GM18861 (cell line): ENCODE results near the gene TASL.
"Not testable (repeated sequence)": the region's sequence is repeated elsewhere in the genome, so short reads cannot be mapped to it uniquely, and the experiment has no call there.

ENCODE experiments used
- ATAC-seq: cut with Tn5 transposase; IDR thresholded peaks from one replicate; pipeline ENCODE4 v1.9.1; 2021; ENCODE audit not compliant: unreplicated experiment

TASL gene, protein sequence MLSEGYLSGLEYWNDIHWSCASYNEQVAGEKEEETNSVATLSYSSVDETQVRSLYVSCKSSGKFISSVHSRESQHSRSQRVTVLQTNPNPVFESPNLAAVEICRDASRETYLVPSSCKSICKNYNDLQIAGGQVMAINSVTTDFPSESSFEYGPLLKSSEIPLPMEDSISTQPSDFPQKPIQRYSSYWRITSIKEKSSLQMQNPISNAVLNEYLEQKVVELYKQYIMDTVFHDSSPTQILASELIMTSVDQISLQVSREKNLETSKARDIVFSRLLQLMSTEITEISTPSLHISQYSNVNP

DNA sequence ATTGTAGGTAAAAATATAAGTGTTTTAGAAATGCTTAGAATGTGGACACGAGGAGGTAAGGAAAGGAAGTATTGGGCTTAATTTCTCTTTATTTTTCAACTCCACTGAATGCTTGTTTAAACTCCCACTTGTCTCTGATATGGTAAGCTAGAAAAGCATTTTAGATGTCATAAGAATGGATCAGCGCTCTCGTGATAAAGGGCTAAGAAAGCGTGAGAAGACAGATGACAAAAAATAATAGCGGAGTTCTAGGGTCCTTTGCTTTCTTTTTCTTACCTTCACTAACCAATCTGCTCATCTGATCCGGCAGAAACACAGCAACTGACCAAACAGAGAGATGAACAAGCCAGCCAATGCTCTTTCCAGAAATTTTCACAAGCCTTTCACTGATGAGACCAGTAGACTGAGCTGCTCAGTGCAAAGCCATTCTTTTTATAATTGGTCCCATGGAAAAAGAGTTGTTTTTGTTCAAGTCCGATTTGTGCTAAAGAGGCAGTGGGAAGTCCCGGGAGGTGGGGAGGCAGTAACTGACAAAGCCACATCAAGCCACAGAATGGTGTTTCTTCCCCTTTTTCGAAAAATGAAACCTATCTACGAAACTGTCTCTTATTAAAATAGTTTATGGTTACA is at the start of gene TASL:
TASL (minus strand) TSS at position 405 of the 630 bp plus-strand sequence. CDS start 17,411 bp downstream, outside the sequence.
- peak; percentile 87 for ATAC-seq

DNA sequence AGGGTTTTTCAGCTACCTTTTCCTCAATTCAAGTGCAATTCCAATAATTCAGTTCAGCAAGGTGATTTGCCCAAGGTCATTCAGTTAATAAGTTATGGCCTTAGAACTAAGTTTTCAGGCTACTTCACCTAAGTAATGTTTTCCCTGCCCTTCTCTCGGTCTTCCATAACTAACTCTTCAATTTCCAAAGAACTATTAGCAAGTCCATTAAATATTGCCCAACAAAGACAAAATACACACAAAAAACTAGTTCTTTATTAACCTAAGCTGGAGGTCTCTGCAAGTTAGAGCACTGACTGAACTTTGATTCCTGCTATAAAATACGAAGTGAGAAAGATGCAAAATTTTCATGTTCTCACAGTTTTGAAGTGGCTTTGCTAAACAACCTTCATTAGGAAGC is 48.8 kb upstream of the TASL start:
- ATAC-seq = no peak

DNA sequence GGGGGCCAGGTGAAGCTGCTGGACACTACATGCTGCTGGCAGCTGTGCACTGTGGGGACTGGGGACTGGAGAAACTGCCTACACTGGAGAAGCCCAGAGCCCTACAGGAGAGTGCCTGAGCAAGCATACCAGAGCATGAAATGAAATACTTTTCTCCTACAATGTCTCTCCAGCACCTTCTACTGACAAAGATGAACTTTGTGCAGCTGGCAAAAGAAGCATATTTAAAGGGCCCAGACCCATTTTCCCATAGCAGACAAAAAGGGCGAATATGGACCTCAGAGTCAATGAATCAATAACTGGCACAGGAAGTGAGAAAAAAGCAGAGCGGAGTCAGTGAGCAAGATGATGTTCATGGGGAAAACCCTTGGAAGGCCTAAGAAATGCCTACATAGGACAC is 44.8 kb upstream of the TASL start:
- ATAC-seq = no peak

DNA sequence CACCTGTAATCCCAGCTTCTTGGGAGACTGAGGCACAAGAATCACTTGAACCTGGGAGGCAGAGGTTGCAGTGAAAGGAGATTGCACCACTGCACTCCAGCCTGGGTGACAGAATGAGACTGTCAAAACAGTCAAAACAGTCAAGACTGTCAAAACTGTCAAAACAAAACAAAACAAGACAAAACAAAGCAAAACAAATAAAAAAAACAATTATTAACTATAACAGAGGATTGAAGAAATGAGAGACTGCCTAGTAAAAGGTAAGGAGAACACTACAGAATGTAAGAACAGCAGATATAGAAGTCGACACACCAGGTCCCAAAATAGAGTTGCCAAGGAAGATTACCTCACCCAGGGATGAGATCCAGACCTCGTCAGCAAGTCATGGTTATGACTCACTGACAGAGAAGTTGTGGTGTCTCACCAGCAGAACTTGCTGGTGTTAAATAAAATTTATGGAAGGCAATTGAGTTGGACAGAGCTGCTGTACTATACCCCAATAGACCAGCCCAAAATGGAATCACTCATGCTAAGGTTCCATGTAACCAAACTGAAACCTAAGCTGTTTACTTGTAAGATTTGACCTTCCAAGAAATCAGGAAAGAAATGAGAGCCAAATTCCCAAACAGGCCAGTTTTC is 43.5 kb upstream of the TASL start:
- no peak for ATAC-seq

- no peak for ATAC-seq
Observed at GRCh38 chrX:30620125-30620524, 42.6 kb upstream of the TASL start.

DNA sequence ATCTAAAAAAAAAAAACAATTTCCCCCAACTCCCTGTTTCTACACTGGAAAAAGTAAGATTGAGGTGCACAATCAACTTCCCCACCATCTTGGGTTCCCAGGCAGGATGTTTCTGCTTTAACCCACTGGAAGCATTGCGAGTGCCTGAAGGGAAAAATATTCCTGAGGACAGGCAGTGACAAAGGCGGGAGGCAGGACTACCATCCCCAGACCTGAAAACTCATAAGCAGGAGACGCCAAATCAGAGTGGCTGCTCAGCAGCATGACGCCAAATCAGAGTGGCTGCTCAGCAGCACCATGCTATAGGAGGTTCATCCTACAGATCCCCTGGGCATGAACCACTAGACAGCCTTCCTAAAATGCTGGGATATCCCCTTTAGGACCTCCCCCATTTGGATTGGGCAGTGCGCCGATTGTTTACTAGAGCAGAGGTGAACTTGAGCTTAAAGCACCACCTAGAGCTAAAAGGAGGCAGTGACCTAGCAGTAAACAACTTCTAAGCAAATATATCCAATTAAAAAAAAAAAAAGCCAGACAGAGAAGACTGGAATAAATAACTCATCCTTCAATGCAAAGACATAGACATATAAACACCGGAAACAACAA is 40.7 kb upstream of the TASL start:
- ATAC-seq = no peak

DNA sequence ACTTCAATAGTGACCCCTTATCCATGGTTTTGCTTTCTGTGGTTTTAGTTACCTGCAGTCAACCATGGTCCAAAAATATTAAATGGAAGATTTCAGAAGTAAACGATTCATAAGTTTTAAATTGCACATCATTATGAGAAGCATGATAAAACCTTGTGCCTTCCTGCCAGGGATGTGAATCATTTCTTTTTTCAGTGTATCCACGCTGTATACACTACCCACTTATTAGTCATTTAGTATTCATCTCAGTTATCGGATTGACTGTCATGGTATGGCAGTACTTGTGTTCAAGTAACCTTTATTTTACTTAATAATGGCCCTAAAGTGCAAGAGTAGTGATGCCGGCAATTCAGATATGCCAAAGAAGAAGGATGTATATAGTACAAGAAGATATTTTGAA is 37.7 kb upstream of the TASL start:
- peak; percentile 64 for ATAC-seq

GRCh38 chrX:30613721-30614120 is 36.2 kb upstream of the TASL start:
- ATAC-seq = no peak

DNA sequence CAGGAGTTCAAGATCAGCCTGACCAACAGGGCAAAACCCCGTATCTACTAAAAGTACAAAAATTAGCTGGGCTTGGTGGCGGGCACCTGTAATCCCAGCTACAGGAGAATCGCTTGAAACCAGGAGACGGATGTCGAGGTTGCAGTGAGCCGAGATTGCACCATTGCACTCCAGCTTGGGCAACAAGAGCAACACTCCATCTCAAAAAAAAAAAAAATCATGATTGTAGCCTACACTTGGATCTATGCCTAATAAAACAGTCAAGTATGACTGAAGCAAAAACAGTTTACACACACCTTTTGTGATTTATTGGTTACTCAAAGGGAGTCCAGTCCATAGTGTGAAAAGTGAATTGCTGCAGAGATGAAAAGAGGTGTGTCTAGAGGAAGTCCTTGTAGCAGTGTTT is 34.7 kb upstream of the TASL start:
- ATAC-seq = no peak

DNA sequence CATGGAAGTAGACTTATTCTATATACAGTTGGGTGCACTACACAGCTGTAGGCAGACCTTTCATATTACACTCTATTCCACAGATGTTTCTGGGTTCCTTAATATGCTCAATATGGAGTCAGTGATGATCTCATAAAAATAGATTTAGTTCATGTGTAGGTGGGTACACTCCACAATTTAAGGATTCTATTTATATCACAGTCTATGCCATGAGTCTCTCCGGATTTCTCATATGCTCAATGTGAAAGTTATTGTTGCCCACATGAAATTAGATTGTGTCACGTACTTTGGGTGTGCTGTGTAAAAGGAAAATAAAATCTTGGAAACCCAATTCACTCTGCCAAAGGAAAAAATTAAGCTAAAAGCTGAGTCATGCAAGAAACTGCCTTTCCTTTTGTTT is 32.5 kb upstream of the TASL start:
- ATAC-seq = no peak

DNA sequence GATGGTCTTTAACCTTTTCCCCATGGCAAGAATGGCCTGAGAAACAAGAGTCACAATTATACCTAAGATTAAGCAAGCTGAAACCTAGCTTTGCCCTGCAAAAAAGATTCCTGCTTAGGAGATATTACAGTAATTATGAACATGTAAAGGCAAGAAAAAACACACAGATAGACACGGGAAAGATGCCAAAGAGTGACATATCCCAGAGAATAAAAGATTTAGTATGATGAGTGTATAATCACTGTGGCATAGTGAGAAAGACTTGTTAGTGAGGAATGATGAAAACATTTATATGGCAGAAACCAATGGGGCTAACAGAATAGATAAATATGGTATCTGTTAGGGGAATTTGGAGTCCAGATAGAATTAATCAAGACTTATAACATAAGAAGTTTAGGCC is 29.6 kb upstream of the TASL start:
- no peak for ATAC-seq

DNA sequence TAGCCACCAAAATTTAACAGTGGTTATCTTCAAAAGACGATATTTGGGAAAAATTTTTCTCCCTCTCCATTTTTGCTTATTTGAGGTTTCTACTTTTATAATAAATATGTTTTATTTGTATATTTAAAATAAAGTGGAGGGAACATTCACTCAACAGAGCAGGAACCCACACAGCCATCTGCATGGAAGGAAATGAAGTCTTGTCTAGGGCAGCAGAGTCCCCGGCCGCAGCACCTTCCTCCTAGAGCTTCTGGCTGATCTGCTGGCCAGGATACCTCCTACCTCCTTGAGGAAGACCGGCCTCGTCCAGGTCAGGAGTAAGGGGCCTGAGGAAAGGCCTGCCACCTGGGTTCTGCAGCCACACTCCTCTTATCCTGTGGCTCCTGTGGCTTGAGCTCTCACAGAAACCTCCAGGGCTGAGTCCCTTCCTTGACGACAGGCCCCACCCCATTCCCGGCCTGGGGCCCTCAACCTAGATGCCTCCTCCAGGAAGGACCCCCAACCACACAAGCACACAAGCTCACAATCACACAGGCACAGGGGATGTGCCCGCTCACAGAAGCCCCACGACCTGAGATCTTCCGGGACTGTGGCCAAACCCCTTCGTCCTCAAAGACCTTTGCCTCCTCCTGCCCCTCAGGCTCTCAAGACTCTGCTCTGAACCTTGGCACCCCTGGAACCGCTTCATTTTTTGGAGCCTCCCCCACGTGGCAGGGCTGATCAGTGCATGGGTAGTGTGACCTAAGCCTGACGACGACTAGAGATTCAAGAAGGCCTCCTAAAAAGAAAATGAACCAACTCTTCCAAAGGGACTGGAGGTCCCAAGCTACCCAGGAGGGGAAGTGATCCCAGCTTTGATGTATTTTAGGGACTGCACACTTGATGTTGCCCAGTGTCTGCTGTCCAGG is 23.0 kb upstream of the TASL start:
- not testable (repeated sequence) for ATAC-seq

GRCh38 chrX:30597216-30598012 is 19.8 kb upstream of the TASL start:
- peak; percentile 78 for ATAC-seq

GRCh38 chrX:30593440-30594200 is 16.1 kb upstream of the TASL start:
- ATAC-seq = peak; percentile 50

- no peak for ATAC-seq
Observed at GRCh38 chrX:30592831-30593230, 15.3 kb upstream of the TASL start.

GRCh38 chrX:30590368-30590767 is 12.8 kb upstream of the TASL start:
- ATAC-seq = no peak

DNA sequence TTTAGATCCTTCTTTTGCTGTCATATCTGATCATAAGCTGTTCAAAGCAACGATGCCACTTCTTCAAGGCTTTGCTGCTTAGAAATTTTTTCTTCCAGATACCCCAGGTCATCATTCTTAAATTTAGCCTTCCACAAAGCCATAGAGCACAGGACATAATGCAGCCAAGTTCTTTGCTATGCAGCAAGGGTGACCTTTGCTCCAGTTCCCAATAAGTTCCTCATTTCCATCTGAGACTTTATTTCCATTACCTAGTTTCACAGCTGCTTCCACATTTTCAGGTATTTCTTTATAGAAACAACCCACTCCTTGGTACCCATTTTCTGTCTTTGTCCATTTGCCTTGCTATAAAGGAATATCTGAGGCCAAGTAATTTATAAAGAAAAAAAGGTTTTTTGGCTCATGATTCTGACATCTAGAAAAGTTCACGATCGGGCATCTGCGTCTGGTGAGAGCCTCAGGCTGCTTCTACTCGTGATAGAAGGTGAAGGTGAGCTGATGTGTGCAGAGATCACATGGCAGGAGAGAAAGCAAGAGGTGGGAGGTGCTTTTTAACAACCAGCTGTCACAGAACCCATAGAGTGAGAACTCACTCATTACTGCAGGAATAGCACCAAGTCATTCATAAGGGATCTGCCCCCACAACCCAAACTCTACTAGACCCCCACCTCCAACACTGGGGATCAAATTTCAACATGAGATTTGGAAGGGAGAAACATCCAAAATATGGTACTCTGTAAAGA is 11.8 kb upstream of the TASL start:
- no peak for ATAC-seq

- no peak for ATAC-seq
Observed at GRCh38 chrX:30586516-30586915, 8.9 kb upstream of the TASL start.

DNA sequence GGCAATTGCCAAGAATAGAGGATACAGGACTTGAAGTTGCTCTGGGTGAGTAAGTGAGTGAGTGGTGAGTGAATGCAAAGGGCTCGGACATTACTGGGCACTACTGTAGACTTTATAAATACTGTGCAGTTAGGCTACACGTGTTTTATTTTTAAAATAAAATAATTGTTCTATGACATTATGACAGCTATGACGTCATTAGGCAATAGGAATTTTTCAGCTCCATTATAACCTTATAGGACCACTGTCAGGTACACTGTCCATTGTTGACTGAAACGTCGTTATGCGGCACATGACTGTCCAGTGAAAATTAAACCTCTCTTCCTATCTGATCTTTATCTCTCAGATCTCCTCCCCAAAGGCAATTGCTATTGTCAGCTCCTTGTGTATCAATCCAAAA is 5.1 kb upstream of the TASL start:
- ATAC-seq = no peak
